Bronchial epithelial cell (primary cell): ENCODE measurements around the gene ZNF358. TPM values are rescaled to one million over a fixed set of nuclear protein-coding genes. Genes with fewer than 3 reads are reported as not detected.
A peak's percentile ranks its signal among the peaks of the same experiment; 100 is the strongest.

Experiments used
- DNase-seq: peaks from one replicate; pipeline ENCODE4 v3.0.0-alpha.2; 2010; ENCODE audit warnings: low read depth
- FAIRE-seq: peaks from 2 replicates; lab custom pipeline; 2011; peaks lifted over from hg19 to GRCh38; lab: Jason Lieb, UNC
- H3K27me3 ChIP-seq: 2 replicates; pipeline ENCODE4 v1.5.1; 2011; ENCODE audit warnings: low read length; ENCODE audit not compliant: control insufficient read depth, insufficient read depth
- H3K36me3 ChIP-seq: 2 replicates; pipeline ENCODE4 v1.5.1; 2011; ENCODE audit warnings: low read length; ENCODE audit not compliant: control insufficient read depth, insufficient read depth
- H3K4me3 ChIP-seq: 2 replicates; pipeline ENCODE4 v1.5.1; 2011; ENCODE audit warnings: mild to moderate bottlenecking, low read depth, low read length, control low read depth
- total RNA-seq: library from RNA; depleted of rRNA; stranded (reverse); fragments of >200 nt; gene quantifications from 2 replicates; pipeline ENCODE4 v1.2.1, GENCODE V29; 2014
- TF ChIP-seq, protein P1 (sequence below): IDR thresholded peaks from 2 replicates; pipeline ENCODE4 v1.5.1; 2011; ENCODE audit warnings: mild to moderate bottlenecking, moderate library complexity, low read length, control low read depth, inconsistent platforms; ENCODE audit not compliant: insufficient read depth, severe bottlenecking

Gene ZNF358
- total RNA-seq, 1 donor from 2014 or later = 3.9 TPM

DNA sequence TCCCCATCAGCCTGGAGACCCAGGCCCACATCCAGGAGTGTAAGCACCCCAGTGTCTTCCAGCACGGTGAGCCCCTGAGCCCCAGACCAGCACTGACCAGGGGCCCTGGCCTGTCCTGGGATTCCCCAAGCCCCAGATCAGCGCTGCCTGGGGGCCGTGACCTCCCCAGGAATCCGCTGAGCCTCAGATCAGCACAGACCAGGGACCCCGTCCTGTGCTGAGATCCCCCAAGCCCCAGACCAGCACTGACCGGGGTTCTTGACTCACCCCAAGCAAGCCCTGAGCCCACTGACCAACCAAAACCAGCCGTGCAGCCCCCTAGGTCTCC, 12.3 kb downstream of the ZNF358 start:
- H3K27me3 ChIP-seq = no peaks in the 10 kb centered on the region
- FAIRE-seq = no peak
- no peak for DNase-seq
- peaks cover 7% of the 10 kb centered on the region for H3K36me3 ChIP-seq
- TF ChIP-seq, protein P1, sequence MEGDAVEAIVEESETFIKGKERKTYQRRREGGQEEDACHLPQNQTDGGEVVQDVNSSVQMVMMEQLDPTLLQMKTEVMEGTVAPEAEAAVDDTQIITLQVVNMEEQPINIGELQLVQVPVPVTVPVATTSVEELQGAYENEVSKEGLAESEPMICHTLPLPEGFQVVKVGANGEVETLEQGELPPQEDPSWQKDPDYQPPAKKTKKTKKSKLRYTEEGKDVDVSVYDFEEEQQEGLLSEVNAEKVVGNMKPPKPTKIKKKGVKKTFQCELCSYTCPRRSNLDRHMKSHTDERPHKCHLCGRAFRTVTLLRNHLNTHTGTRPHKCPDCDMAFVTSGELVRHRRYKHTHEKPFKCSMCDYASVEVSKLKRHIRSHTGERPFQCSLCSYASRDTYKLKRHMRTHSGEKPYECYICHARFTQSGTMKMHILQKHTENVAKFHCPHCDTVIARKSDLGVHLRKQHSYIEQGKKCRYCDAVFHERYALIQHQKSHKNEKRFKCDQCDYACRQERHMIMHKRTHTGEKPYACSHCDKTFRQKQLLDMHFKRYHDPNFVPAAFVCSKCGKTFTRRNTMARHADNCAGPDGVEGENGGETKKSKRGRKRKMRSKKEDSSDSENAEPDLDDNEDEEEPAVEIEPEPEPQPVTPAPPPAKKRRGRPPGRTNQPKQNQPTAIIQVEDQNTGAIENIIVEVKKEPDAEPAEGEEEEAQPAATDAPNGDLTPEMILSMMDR = no peak
- no peak overlapping the region for H3K4me3 ChIP-seq

DNA sequence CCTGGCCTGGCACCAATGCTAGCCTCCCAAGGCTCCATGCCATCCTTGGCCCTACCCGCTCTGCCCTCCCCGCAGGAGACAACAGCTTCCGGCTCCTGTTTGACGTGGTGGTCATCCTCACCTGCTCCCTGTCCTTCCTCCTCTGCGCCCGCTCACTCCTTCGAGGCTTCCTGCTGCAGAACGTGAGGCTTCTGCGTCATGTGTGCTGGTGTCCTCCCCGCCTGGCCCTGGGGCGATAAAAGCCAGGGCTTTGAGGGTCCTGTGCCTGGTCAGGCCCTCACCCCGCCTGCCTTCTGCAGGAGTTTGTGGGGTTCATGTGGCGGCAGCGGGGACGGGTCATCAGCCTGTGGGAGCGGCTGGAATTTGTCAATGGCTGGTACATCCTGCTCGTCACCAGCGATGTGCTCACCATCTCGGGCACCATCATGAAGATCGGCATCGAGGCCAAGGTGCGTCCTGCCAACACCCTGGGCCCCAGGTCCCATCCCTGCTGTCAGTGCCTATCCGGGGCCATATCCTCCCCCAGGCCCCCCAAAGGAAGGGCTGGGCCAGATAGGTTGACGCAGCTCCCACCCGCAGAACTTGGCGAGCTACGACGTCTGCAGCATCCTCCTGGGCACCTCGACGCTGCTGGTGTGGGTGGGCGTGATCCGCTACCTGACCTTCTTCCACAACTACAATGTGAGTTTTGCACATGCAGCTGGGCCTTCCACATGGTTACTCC, 12.8 kb downstream of the ZNF358 start:
- H3K36me3 ChIP-seq = peaks cover 7% of the 10 kb centered on the region
- no peak for DNase-seq
- no peaks in the 10 kb centered on the region for H3K27me3 ChIP-seq
- no peak for FAIRE-seq
- no peak overlapping the region for H3K4me3 ChIP-seq
- TF ChIP-seq, protein P1 = no peak

GRCh38 chr19:7529246-7529600, 13.3 kb downstream of the ZNF358 start:
- Histone ChIP-seq H3K4me3 (no peak overlapping the region), H3K27me3 (no peaks in the 10 kb centered on the region), H3K36me3 (peaks cover 7% of the 10 kb centered on the region)
- no peak for FAIRE-seq
- TF ChIP-seq, protein P1 = no peak
- DNase-seq = no peak

- DNase-seq (no peak), FAIRE-seq (no peak)
- TF ChIP-seq, protein P1 = no peak
- H3K4me3 ChIP-seq = no peak overlapping the region
- H3K36me3 ChIP-seq = peaks cover 7% of the 10 kb centered on the region
- no peaks in the 10 kb centered on the region for H3K27me3 ChIP-seq
Measured at GRCh38 chr19:7529610-7530490, 13.9 kb downstream of the ZNF358 start.

GRCh38 chr19:7533281-7533885, 17.5 kb downstream of the ZNF358 start:
- FAIRE-seq (no peak), DNase-seq (peak; percentile 28)
- Histone ChIP-seq H3K36me3 (peaks cover 7% of the 10 kb centered on the region), H3K27me3 (no peaks in the 10 kb centered on the region), H3K4me3 (peak overlapping the region; percentile 99)
- TF ChIP-seq, protein P1 = no peak
